Measurements from ENCODE around the gene GFY. TPM values are rescaled to one million over a fixed set of nuclear protein-coding genes. Genes with fewer than 3 reads are reported as not detected.

GFY gene
- total RNA-seq, 1 experiment from 2014 or later = not detected

- DNase-seq (ENCODE audit: low read depth) = no peak
Measured at GRCh38 chr19:49428547-49429451, 3.6 kb downstream of the GFY start.

DNA sequence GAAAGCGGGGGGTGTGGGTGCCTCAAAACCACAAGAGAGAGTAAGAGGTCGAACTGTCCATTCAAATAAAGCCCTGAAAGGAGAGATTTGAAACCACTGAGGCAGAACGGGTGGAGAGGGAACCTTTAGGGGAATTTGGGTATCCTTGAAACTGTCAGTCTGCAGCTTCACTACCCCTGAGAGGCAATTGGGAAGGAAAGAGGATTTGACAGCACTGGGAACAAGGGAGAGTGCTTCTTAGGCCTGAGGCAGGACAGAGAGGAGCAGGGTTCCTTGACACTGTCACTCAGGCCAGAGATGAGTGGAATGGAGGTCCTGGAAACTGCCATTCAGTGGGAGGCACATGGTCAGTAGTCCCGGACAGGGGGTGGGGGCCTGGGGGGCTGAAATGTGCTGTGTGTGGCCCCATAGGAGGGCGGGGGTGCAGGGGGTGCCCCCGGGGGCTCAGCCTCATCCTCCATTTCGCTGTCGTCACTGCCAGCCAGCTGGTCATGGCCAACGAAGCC is 5.0 kb downstream of the GFY start:
- no peak for DNase-seq (ENCODE audit: low read depth)

- no peak for DNase-seq (ENCODE audit: low read depth)
Measured at GRCh38 chr19:49430678-49431329, 5.6 kb downstream of the GFY start.

- no peak for DNase-seq (ENCODE audit: low read depth)
Measured at GRCh38 chr19:49431330-49431749, 6.2 kb downstream of the GFY start.

DNA sequence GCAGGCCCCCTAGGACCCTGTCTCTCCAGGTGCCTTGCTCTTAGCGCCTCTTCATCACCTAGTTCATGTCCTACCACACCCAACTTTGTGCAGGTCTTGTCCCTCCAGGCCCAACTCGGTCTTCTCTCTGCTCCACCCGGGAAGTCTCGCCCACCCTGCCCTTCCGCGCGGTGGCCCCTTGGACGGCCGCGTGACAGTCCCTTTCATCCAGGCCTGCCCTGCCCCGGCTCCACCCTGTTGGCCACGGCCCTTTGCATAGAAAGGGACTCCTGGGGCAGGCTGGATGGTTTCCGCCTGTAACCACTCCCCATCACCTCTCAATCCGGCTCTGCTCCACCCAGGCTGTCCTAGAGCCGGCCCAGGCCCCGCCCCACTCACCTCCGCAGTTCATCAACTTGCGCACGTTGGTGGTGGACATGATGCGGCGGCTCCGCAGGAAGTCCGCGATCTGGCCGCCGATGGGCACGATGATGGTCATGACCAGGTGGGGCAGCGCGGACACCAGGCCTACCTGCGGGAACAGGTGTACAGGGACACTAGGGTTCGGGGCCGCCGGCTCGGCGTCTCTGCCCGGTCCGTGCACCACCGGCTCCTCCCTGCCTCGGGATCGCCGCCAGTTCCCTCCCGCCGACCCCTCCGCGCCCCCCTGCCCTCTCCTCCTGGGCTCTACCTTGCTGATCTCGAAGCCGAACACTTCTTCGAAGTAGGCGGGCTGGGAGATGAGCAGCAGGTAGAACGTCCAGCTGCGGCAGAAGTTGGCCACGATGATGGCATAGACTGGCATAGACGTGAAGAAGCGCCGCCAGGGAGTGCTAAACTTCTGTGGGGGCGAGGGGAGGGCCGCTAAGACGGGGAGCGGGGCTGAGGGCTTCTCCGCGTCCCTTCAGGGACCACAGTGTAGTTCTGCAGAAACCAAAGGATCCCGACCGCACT is 7.2 kb downstream of the GFY start:
- DNase-seq (ENCODE audit: low read depth) = no peak

DNA sequence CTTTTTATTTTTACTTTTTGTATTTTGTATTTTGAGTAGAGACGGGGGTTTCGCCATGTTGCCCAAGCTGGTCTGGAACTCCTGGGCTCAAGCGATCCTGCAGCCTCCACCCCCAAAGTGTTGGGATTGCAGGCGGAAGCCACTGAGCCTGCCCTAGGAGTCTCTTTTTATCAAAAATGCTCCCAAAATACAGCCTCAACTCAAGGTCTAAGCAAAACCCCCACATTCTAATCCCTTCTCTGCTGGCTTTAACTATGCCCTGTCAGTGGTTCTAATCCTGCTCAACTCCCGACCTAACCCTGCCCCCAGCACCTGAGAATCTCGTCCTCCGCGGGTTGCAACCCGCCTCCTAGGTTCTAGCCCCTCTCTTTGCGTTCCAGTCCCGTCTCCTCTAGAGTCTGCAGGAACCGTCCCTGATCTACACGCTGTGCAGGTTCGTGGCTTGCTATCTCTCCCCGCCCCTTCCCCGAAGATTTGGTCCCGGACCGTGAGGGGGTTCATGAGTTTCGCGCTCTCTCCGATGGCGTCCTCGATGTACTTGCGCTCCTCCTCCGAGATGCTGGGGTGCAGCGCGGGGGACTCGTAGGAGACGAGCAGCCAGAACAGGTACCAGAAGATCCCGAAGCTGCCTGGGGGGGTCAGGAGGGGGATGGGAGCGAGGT is 8.2 kb downstream of the GFY start:
- DNase-seq (ENCODE audit: low read depth) = no peak

- DNase-seq (ENCODE audit: low read depth) = no peak
Measured at GRCh38 chr19:49434907-49435583, 9.9 kb downstream of the GFY start.

- DNase-seq (ENCODE audit: low read depth) = no peak
Measured at GRCh38 chr19:49435670-49436069, 10.5 kb downstream of the GFY start.

DNA sequence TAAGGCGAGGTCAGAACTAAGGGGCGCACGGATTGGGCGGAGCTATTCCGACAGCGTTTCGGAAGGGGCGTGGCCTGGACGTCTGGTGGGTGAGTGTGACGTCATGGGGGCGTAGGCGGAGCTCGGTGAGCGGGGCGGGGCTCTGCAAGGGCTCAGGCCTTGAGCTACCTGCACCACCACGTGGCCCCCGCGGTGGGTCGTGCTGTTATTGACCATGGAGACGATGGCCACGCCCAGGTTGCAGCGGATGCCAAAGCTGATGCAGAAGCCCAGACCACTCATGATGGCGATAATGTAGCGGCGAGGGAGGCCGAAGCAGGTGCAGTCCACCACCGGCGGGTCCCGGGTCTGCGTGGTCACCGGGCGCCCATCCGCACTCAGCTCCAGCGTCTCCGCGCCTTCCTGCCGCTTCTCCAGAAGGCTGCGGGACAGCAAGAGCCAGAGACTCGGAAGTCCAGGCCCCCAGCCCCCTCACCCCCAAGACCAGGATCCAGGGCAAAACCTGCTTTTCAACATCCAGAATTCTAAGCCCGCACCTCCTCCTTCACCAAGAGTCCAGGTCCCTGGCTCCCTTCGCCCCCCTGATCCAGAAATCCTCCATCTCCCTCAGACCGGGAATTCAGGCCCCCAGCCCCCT is 11.3 kb downstream of the GFY start:
- DNase-seq (ENCODE audit: low read depth) = no peak

DNA sequence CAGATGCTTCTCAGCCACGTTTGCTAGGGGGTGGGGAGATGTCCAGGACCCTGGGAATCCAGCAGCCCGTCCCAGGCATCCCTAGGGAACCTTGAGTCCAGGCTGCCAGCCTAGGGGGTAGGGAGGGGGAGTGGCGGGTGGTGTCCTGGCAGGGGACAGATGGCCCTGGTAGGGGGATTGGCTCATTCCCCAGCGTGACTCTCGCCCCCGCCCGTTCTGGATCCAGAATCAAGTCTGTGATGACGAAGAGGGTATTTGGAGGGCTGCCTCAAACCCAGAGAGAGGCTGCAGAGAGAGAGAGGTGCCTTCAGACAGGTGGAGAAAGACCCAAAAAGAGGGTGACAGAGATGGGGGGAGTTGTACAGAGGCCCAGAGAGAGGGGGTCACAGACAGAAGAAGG is 12.0 kb downstream of the GFY start:
- no peak for DNase-seq (ENCODE audit: low read depth)

DNA sequence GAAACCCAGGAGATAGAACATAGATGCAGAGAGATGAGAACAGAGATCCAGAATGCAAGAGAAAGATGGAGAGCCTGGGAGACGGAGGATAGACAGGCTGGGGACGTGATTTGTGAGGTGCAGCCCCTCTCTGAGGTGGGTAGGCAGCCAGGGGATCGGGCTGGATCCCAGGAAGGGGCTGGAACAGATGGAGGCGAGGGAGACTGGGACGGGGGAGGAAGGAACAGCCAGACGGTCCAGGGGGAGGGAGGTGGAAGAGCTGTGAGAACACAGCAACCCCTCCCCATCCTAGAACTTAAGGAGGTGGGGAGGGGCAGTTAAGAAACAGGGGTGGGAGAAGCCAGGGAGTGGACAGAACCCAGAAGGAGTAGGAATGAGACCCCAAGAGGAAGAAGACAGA is 13.1 kb downstream of the GFY start:
- DNase-seq (ENCODE audit: low read depth) = no peak

DNA sequence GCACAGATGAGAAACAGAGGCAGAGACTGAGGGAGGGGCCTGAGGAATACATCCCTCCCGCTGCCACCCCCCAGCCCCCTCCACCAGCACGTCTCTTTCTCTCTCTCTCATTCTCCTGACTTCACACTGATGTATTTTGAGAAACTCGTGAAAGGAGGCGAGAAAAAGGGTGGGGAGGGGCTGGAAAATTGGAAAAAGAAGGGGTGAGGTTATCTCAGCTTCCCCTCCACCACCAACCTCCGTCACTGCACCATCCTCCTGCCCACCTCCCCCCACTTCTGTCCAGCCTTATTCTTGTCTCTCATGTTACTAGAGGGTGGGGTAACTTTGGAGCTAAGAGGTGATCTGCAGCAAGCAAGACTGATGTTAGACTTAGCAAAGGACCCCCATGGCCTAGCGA is 14.6 kb downstream of the GFY start:
- DNase-seq (ENCODE audit: low read depth) = no peak

DNA sequence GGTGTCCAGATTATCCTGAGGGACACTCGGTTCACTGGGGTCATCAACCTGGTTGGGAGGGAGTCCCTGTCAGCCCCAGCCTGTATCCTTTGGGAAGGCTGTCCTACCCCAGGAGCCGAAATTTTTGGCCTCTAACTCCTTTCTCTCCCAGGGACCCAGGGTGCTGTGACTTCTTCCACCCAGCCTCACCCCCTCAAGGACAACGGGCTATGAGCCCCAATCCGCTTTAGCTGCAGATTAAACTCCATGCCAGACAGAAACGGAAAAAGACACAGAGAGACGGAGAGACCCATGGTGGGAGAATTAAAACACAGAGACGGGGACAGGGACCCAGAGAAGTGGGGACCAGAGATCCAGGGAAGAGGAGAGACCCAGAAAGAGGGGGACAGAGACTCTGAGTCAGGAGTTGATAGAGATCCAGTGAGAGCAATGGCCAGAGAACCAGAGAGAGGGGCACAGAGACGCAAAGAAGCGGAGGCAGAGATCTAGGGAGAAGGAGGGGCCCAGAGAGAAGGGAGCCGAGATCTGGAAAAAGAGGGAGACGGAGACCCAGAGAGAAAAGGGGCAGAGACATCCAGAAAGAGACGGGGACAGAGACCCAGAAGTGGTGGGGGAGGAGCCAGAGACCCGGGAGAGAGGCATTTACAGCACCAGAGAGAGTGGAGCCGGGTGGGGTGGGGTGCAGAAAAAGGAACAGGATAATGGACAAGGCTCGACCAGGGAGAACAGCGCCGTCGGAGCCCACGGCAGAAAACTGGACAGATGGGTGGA is 15.4 kb downstream of the GFY start:
- no peak for DNase-seq (ENCODE audit: low read depth)

- DNase-seq (ENCODE audit: low read depth) = no peak
Measured at GRCh38 chr19:49441210-49441959, 16.2 kb downstream of the GFY start, which contains the start of gene SLC17A7. SLC17A7 (minus strand) TSS chr19:49441527; CDS start chr19:49441379, 148 bp downstream.

GRCh38 chr19:49441960-49442350 is 16.8 kb downstream of the GFY start:
- DNase-seq (ENCODE audit: low read depth) = no peak

- peak; percentile 42 for DNase-seq (ENCODE audit: low read depth)
Measured at GRCh38 chr19:49442354-49442753, 17.2 kb downstream of the GFY start.

DNA sequence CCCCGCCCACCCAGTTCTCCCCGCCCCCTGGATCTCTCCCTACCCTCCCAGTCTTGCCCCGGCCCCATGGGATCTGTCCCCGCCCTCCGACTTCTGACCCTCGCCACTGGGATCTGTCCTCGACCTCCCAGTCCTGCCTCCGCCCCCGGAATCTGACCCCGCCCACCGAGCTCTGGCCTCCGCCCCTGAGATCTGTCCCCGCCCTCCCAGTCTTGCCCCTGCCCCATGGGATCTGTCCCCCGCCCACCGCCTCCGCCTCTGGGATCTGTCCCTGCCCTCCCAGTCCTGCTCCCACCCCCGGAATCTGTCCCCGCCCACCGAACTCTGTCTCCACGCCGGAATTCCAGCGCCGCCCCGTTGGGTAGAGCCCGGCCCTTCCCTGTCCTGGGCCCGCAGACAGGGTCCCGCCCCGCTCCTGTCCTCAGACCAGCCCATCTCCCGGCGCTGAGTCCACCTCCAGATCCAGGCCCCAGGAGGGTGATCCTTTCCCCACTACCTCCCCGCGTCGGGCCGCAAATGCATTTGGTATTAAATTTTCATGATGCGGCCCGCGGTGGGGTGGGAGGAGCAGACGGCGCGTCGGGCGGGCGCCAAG is 17.7 kb downstream of the GFY start:
- DNase-seq (ENCODE audit: low read depth) = peak; percentile 90

Data from M059J (cell line).